Loucy (cell line): ENCODE data around the gene TBCCD1.

Experiments
- H2AFZ ChIP-seq: fragments of 200-600 bp; sonication (generic); 2 replicates; pipeline ENCODE4 v1.6.0; 2016; ENCODE audit warnings: antibody characterized with exemption, mild to moderate bottlenecking, low read length, moderate library complexity
- H3F3A ChIP-seq: fragments of 200-600 bp; 2 replicates; pipeline ENCODE4 v1.6.0; 2016; ENCODE audit warnings: antibody characterized with exemption, low read depth, mild to moderate bottlenecking
- H3K27me3 ChIP-seq: fragments of 200-600 bp; sonication (generic); 2 replicates; pipeline ENCODE4 v1.6.1; 2014; ENCODE audit warnings: low read length, mild to moderate bottlenecking; ENCODE audit not compliant: insufficient read depth, poor library complexity, severe bottlenecking
- H3K36me3 ChIP-seq: fragments of 200-600 bp; sonication (generic); 2 replicates; pipeline ENCODE4 v1.6.1; 2016; ENCODE audit warnings: low read length; ENCODE audit not compliant: insufficient read depth
- H3K4me1 ChIP-seq: fragments of 200-600 bp; sonication (generic); 2 replicates; pipeline ENCODE4 v1.5.1; 2014; ENCODE audit warnings: low read length, mild to moderate bottlenecking; ENCODE audit not compliant: insufficient read depth, poor library complexity, severe bottlenecking
- H3K4me2 ChIP-seq: fragments of 200-600 bp; sonication (generic); 2 replicates; pipeline ENCODE4 v1.6.0; 2014; ENCODE audit warnings: antibody characterized with exemption, low read length, low read depth, mild to moderate bottlenecking; ENCODE audit not compliant: poor library complexity, severe bottlenecking
- H3K4me3 ChIP-seq: fragments of 200-600 bp; sonication (generic); 2 replicates; pipeline ENCODE4 v1.5.1; 2014; ENCODE audit warnings: low read length, mild to moderate bottlenecking, mixed read lengths; ENCODE audit not compliant: poor library complexity, severe bottlenecking
- H3K79me2 ChIP-seq: fragments of 200-600 bp; sonication (generic); 2 replicates; pipeline ENCODE4 v1.6.1; 2014; ENCODE audit warnings: low read length; ENCODE audit not compliant: insufficient read depth
- H3K9ac ChIP-seq: fragments of 200-600 bp; sonication (generic); 2 replicates; pipeline ENCODE4 v1.6.0; 2014; ENCODE audit warnings: mild to moderate bottlenecking, low read depth, low read length, moderate library complexity; ENCODE audit not compliant: poor library complexity, severe bottlenecking
- H3K9me2 ChIP-seq: fragments of 200-600 bp; sonication (generic); replicated peaks from 2 replicates; pipeline ENCODE4 v1.6.1; 2016; ENCODE audit warnings: low read depth, low read length, mixed read lengths
- H3K9me3 ChIP-seq: fragments of 200-600 bp; sonication (generic); 2 replicates; pipeline ENCODE4 v1.6.1; 2014; ENCODE audit warnings: mild to moderate bottlenecking, antibody characterized with exemption, low read length, low read depth; ENCODE audit not compliant: insufficient read depth
- H4K20me1 ChIP-seq: fragments of 200-600 bp; sonication (generic); 2 replicates; pipeline ENCODE4 v1.6.0; 2014; ENCODE audit warnings: antibody characterized with exemption, low read length, mild to moderate bottlenecking; ENCODE audit not compliant: insufficient read depth, poor library complexity, severe bottlenecking
- CTCF ChIP-seq: fragments of 200-600 bp; sonication (generic); conservative IDR thresholded peaks from 2 replicates; pipeline ENCODE4 v1.5.1; 2014; ENCODE audit warnings: mild to moderate bottlenecking, antibody characterized with exemption, low read length
- EZH2phosphoT487 ChIP-seq: fragments of 200-600 bp; IDR thresholded peaks from 2 replicates; pipeline ENCODE4 v1.6.1; 2018; ENCODE audit warnings: antibody characterized with exemption, mild to moderate bottlenecking, moderate library complexity, borderline replicate concordance

Gene TBCCD1

GRCh38 chr3:186520957-186521842, 45.9 kb downstream of the TBCCD1 start:
- no peaks in the 10 kb centered on the region for H3K79me2 ChIP-seq
- TF ChIP-seq CTCF (no peak), EZH2phosphoT487 (no peak)
- no peaks in the 10 kb centered on the region for H3K36me3 ChIP-seq
- H3K9ac ChIP-seq, result peak overlapping the region; percentile 80
- H3K27me3 ChIP-seq, result no peaks in the 10 kb centered on the region
- H4K20me1 ChIP-seq, result no peaks in the 10 kb centered on the region
- H2AFZ ChIP-seq, result no peak overlapping the region
- H3K4me2 ChIP-seq, result no peak overlapping the region
- H3K9me2 ChIP-seq, result no peaks in the 10 kb centered on the region
- H3K4me1 ChIP-seq, result peaks cover 61% of the 10 kb centered on the region
- H3K4me3 ChIP-seq, result no peak overlapping the region
- H3K9me3 ChIP-seq, result no peaks in the 10 kb centered on the region
- peaks cover 14% of the 10 kb centered on the region for H3F3A ChIP-seq

- Histone ChIP-seq H3K4me3 (no peak overlapping the region), H2AFZ (no peak overlapping the region), H3K36me3 (no peaks in the 10 kb centered on the region), H3K27me3 (no peaks in the 10 kb centered on the region), H3K9me2 (no peaks in the 10 kb centered on the region), H3K4me2 (peak overlapping the region; percentile 81), H3F3A (peaks cover 14% of the 10 kb centered on the region), H4K20me1 (no peaks in the 10 kb centered on the region), H3K9ac (peak overlapping the region; percentile 80), H3K9me3 (no peaks in the 10 kb centered on the region), H3K4me1 (peaks cover 64% of the 10 kb centered on the region), H3K79me2 (no peaks in the 10 kb centered on the region)
- no peak for TF ChIP-seq CTCF
Measured at GRCh38 chr3:186520431-186520830, 46.7 kb downstream of the TBCCD1 start.

- no peaks in the 10 kb centered on the region for H3K9me3 ChIP-seq
- peaks cover 75% of the 10 kb centered on the region for H3K4me1 ChIP-seq
- H3K36me3 ChIP-seq, result no peaks in the 10 kb centered on the region
- H3K27me3 ChIP-seq, result no peaks in the 10 kb centered on the region
- H4K20me1 ChIP-seq, result no peaks in the 10 kb centered on the region
- peaks cover 14% of the 10 kb centered on the region for H3F3A ChIP-seq
- no peaks in the 10 kb centered on the region for H3K9me2 ChIP-seq
- no peak overlapping the region for H2AFZ ChIP-seq
- H3K4me3 ChIP-seq, result peak overlapping the region; percentile 63
- TF ChIP-seq EZH2phosphoT487 (no peak), CTCF (no peak)
- H3K9ac ChIP-seq, result peak overlapping the region; percentile 80
- peak overlapping the region; percentile 81 for H3K4me2 ChIP-seq
- H3K79me2 ChIP-seq, result no peaks in the 10 kb centered on the region
Measured at GRCh38 chr3:186519021-186519658, 48.0 kb downstream of the TBCCD1 start.
